HCT116 (cell line): ENCODE results near the gene ALDH4A1. TPM values are rescaled to one million over a fixed set of nuclear protein-coding genes. Genes with fewer than 3 reads are reported as not detected.

ENCODE experiments used
- ATAC-seq: fragments of 200-7000 bp; cut with Tn5 transposase; 2 replicates; pipeline ENCODE4 v1.9.1; 2020; ENCODE audit warnings: mild to moderate bottlenecking, moderate library complexity
- BruUV-seq: library from RNA; stranded (reverse); fragments of 400-500 nt; replicated peaks from 2 replicates; lab custom pipeline; 2021; lab: Mats Ljungman, UMichigan
- CTCF ChIA-PET: fragments of 300-600 bp; sonication (Branson Sonifier 250); formaldehyde crosslinking; loops from one replicate; lab custom pipeline; 2021; ENCODE audit warnings: antibody characterized with exemption; lab: Charles Lee
- POLR2A ChIA-PET: fragments of 300-600, 350-600 bp; sonication (Branson Sonifier 250); formaldehyde crosslinking; loops from one replicate; lab custom pipeline; 2021; ENCODE audit warnings: antibody characterized with exemption; lab: Charles Lee
- RAD21 ChIA-PET, 2 experiments: fragments of 300-600 bp; sonication (Branson Sonifier 250); formaldehyde crosslinking; loops; one replicate each; lab custom pipeline; 2023; ENCODE audit warnings: low total read pairs in 2 of 2; ENCODE audit not compliant: uncharacterized antibody in 2 of 2, unreplicated experiment in 2 of 2, low non-redundant PET in 1 of 2; lab: Charles Lee
- DNase-seq: peaks from one replicate; pipeline ENCODE4 v3.0.0-alpha.2; 2010; ENCODE audit warnings: low read depth, low spot score
- H2AFZ ChIP-seq: fragments of 200-600 bp; shearing (Covaris generic), sonication (generic); 2 replicates; pipeline ENCODE4 v1.6.1; 2017; ENCODE audit warnings: low read depth, mixed run types, mixed read lengths, antibody characterized with exemption, low read length; ENCODE audit not compliant: poor library complexity, severe bottlenecking
- H3K27ac ChIP-seq: 2 replicates; pipeline ENCODE4 v1.5.1; 2012; ENCODE audit warnings: low read depth, low read length
- H3K27me3 ChIP-seq: fragments of 200-600 bp; sonication (generic); 2 replicates; pipeline ENCODE4 v1.6.1; 2016; ENCODE audit warnings: mixed run types, low read length, mixed read lengths; ENCODE audit not compliant: insufficient read depth
- H3K36me3 ChIP-seq, 2 experiments: fragments of 200-500 bp in 1 of 2; fragments of 200-600 bp in 1 of 2; sonication (Bioruptor generic) in 1 of 2; sonication (generic) in 1 of 2; 2 replicates each; pipeline versions ENCODE4 v1.5.1 to v1.6.1; 2014 to 2016; ENCODE audit warnings: low read length in 2 of 2, inconsistent platforms in 1 of 2, mixed read lengths in 1 of 2, mixed run types in 1 of 2; ENCODE audit not compliant: insufficient read depth in 2 of 2, control insufficient read depth in 1 of 2
- H3K4me1 ChIP-seq, 2 experiments: fragments of 200-600 bp in 1 of 2; sonication (generic) in 1 of 2; 2 replicates each; pipeline versions ENCODE4 v1.5.1 to v1.6.1; 2012 to 2017; ENCODE audit warnings: low read length in 2 of 2, inconsistent platforms in 1 of 2, mild to moderate bottlenecking in 1 of 2, mixed read lengths in 1 of 2, mixed run types in 1 of 2, moderate library complexity in 1 of 2; ENCODE audit not compliant: insufficient read depth in 2 of 2, control insufficient read depth in 1 of 2
- H3K4me2 ChIP-seq: fragments of 200-600 bp; sonication (generic); 2 replicates; pipeline ENCODE4 v1.6.1; 2017; ENCODE audit warnings: mixed run types, low read length, mixed read lengths
- H3K4me3 ChIP-seq, 2 experiments: fragments of 200-600 bp in 1 of 2; sonication (generic) in 1 of 2; replicated peaks in 1 of 2; 2 replicates each; pipeline ENCODE4 v1.5.1; 2011 to 2016; ENCODE audit warnings: low read length in 2 of 2, control low read depth in 1 of 2, low read depth in 1 of 2, mild to moderate bottlenecking in 1 of 2, mixed read lengths in 1 of 2, mixed run types in 1 of 2
- H3K79me2 ChIP-seq: fragments of 200-600 bp; sonication (generic); 2 replicates; pipeline ENCODE4 v1.6.1; 2017; ENCODE audit warnings: mild to moderate bottlenecking, mixed run types, low read length, moderate library complexity, mixed read lengths; ENCODE audit not compliant: insufficient read depth
- H3K9ac ChIP-seq: fragments of 200-600 bp; sonication (generic); 2 replicates; pipeline ENCODE4 v1.6.1; 2016; ENCODE audit warnings: low read length, mixed read lengths
- H3K9me2 ChIP-seq: fragments of 200-600 bp; sonication (generic), shearing (Covaris generic); 2 replicates; pipeline ENCODE4 v1.6.1; 2017; ENCODE audit warnings: mixed run types, mild to moderate bottlenecking, moderate library complexity; ENCODE audit not compliant: insufficient read depth
- H3K9me3 ChIP-seq, 2 experiments: fragments of 200-500 bp in 1 of 2; fragments of 200-600 bp in 1 of 2; sonication (Bioruptor generic) in 1 of 2; sonication (generic) in 1 of 2; 2 replicates each; pipeline ENCODE4 v1.6.1; 2014 to 2017; ENCODE audit warnings: low read length in 2 of 2, mixed read lengths in 2 of 2, inconsistent platforms in 1 of 2, low read depth in 1 of 2, mild to moderate bottlenecking in 1 of 2, mixed run types in 1 of 2, moderate library complexity in 1 of 2; ENCODE audit not compliant: control insufficient read depth in 1 of 2, insufficient read depth in 1 of 2
- H4K20me1 ChIP-seq: fragments of 200-600 bp; sonication (generic), shearing (Covaris generic); 2 replicates; pipeline ENCODE4 v1.6.1; 2017; ENCODE audit warnings: mixed run types, mild to moderate bottlenecking, moderate library complexity; ENCODE audit not compliant: insufficient read depth
- ATF3 ChIP-seq: IDR thresholded peaks from 2 replicates; pipeline ENCODE4 v1.6.1; 2012
- CBX3 ChIP-seq: IDR thresholded peaks from 2 replicates; pipeline ENCODE4 v1.6.1; 2012; ENCODE audit warnings: low read depth
- CEBPB ChIP-seq: IDR thresholded peaks from 2 replicates; pipeline ENCODE4 v1.6.1; 2012; ENCODE audit warnings: low read depth
- CTCF ChIP-seq, 3 experiments: fragments of 200-600 bp in 1 of 3; sonication (generic) in 1 of 3; IDR thresholded peaks in 2 of 3; conservative IDR thresholded peaks in 1 of 3; 2 replicates each; pipeline ENCODE4 v1.5.1; 2012 to 2017; ENCODE audit warnings: low read depth in 2 of 3, low read length in 2 of 3, antibody characterized with exemption in 1 of 3, borderline replicate concordance in 1 of 3, control low read depth in 1 of 3, mild to moderate bottlenecking in 1 of 3, mixed read lengths in 1 of 3, mixed run types in 1 of 3, moderate library complexity in 1 of 3; ENCODE audit not compliant: insufficient read depth in 1 of 3
- MAX ChIP-seq: IDR thresholded peaks from 2 replicates; pipeline ENCODE4 v1.6.1; 2012
- RAD21 ChIP-seq: IDR thresholded peaks from 2 replicates; pipeline ENCODE4 v1.6.1; 2012; ENCODE audit warnings: low read depth, mild to moderate bottlenecking
- SP1 ChIP-seq: IDR thresholded peaks from 2 replicates; pipeline ENCODE4 v1.6.1; 2012; ENCODE audit warnings: low read depth
- TCF7L2 ChIP-seq: IDR thresholded peaks from 2 replicates; pipeline ENCODE4 v1.7.0; 2011; ENCODE audit warnings: borderline replicate concordance, inconsistent platforms; ENCODE audit not compliant: insufficient read depth, insufficient read length; ENCODE audit errors: extremely low read depth
- intact Hi-C: fragments of 100-400 bp; cut with micrococcal nuclease; formaldehyde crosslinking; loops from 2 replicates; pipeline ENCODE4 v1.10.0; 2022
- total RNA-seq: library from RNA; stranded (reverse); gene quantifications from one replicate; pipeline ENCODE4 v1.2.1, GENCODE V29; 2021; ENCODE audit not compliant: unreplicated experiment

The ALDH4A1 gene
- total RNA-seq, 1 experiment from 2014 or later = 12.6 TPM

- ChIA-PET RAD21 (no interaction called here), POLR2A (no interaction called here), CTCF (interaction anchor here (0.8 to 1.7 kb wide), 2 partner anchors 19 to 25 kb away, joined by 4 to 7 read pairs; no protein-coding TSS in a partner anchor)
- H3K4me2 ChIP-seq = peak overlapping the region; percentile 33
- DNase-seq = no peak
- no peaks in the 10 kb centered on the region for H3K27me3 ChIP-seq
- no peak overlapping the region for H3K4me3 ChIP-seq
- peak; percentile 38; the same call in 1 of the 2 replicates for ATAC-seq
- H3K79me2 ChIP-seq = peaks cover 89% of the 10 kb centered on the region
- H3K9me3 ChIP-seq = no peaks in the 10 kb centered on the region
- no peak for TF ChIP-seq TCF7L2
- peak; percentile 69 for TF ChIP-seq SP1
- TF ChIP-seq CTCF (IDR thresholded peaks at IDR 0.05 in 2 of 3, conservative IDR thresholded peaks at IDR 0.05 in 1 of 3; ENCODE audit: borderline replicate concordance in 1 of 3, insufficient read depth in 1 of 3, low read depth in 2 of 3, low read length in 2 of 3) = no peak
- TF ChIP-seq ATF3 = no peak
- peak; percentile 54; the same call in 1 of the 2 replicates for TF ChIP-seq MAX
- no peak for TF ChIP-seq CEBPB
- peak; percentile 76; the same call in 1 of the 2 replicates for TF ChIP-seq CBX3
- no peak for TF ChIP-seq RAD21
- no peak overlapping the region for H3K27ac ChIP-seq
- H3K9ac ChIP-seq = no peak overlapping the region
- no TSS peak for BruUV-seq
- H3K9me2 ChIP-seq = no peaks in the 10 kb centered on the region
- intact Hi-C loops = no loop called here
- H3K4me1 ChIP-seq = peaks cover 16 to 59% of the 10 kb centered on the region in 2 experiments
- H2AFZ ChIP-seq = no peak overlapping the region
- H3K36me3 ChIP-seq = no peaks in the 10 kb centered on the region
- no peaks in the 10 kb centered on the region for H4K20me1 ChIP-seq
Measured at GRCh38 chr1:18932387-18932786, 30.0 kb upstream of the ALDH4A1 start.
